Fibroblast of lung (primary cell): ENCODE results near the gene ATPAF2.

ENCODE experiments used
- CTCF ChIP-seq, 2 donors: IDR thresholded peaks in 1 of 2; conservative IDR thresholded peaks in 1 of 2; 1 replicate in 1 of 2; 2 replicates in 1 of 2; pipeline ENCODE4 v1.5.1; 2011 to 2012; ENCODE audit warnings: low read length in 2 of 2, control low read depth in 1 of 2, inconsistent platforms in 1 of 2, low read depth in 1 of 2, mild to moderate bottlenecking in 1 of 2
- EZH2 ChIP-seq: IDR thresholded peaks from 2 replicates; pipeline ENCODE4 v1.5.1; 2012; ENCODE audit warnings: low read length, control low read depth, mild to moderate bottlenecking; ENCODE audit errors: missing control alignments

GRCh38 chr17:18045691-18046350 lies 6.9 kb upstream of the ATPAF2 start:
- TF ChIP-seq CTCF (conservative IDR thresholded peaks at IDR 0.05 in 1 of 2, IDR thresholded peaks at IDR 0.05 in 1 of 2; ENCODE audit: low read depth in 1 of 2, low read length in 2 of 2) (no peak), EZH2 (no peak)
